ENCODE results near the gene SUPT5H. TPM values are rescaled to one million over a fixed set of nuclear protein-coding genes. Genes with fewer than 3 reads are reported as not detected.

Gene SUPT5H
- total RNA-seq, 1 donor from 2014 or later: 126 TPM

GRCh38 chr19:39410017-39410830 lies 35.2 kb upstream of the SUPT5H start:
- TF ChIP-seq CTCF (conservative IDR thresholded peaks at IDR 0.05; ENCODE audit: low read depth, low read length): no peak
- DNase-seq (ENCODE audit: low read depth): no peak
- H3K4me3 ChIP-seq (ENCODE audit: low read depth, low read length): peak overlapping the region; percentile 80

GRCh38 chr19:39410831-39411080 lies 34.6 kb upstream of the SUPT5H start:
- H3K4me3 ChIP-seq (ENCODE audit: low read depth, low read length): peak overlapping the region; percentile 80
- no peak for TF ChIP-seq CTCF (conservative IDR thresholded peaks at IDR 0.05; ENCODE audit: low read depth, low read length)
- no peak for DNase-seq (ENCODE audit: low read depth)

DNA sequence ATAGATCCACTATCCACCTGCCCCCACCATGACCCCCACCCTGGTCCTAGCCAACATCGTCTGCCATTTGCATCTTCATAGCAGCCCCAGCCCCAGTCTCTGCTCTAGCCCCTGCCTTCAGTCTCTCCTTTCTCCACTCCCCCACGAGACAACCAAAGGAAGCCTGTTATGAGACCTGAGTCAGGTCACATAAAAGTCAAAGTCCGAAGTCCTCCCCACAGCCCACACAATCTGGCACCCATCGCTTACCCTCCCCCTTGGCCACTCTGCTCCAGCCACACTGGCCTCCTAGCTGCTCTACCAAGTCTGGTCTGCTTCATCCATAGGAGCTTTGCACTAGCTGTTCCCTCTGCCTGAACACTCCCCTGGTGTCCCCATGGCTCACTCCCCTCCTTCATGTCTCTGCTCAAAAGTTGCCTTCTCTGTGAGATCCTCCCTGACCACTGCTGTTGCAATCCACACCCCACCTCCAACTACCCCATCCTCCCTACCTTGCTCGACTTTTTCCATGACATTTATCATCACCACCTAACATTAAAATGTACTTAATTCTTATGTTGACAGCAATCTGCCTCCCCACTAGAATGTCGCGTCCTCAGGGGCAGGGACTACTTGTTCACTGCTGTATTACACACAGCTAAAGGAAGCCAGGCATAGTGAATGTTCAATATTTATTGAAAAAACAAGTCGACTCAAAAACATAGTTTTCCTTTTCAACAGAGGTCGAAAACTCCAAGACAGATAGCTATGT lies 34.1 kb upstream of the SUPT5H start:
- no peak for DNase-seq (ENCODE audit: low read depth)
- H3K4me3 ChIP-seq (ENCODE audit: low read depth, low read length): peak overlapping the region; percentile 80

GRCh38 chr19:39411832-39412099 lies 33.6 kb upstream of the SUPT5H start:
- TF ChIP-seq CTCF (conservative IDR thresholded peaks at IDR 0.05; ENCODE audit: low read depth, low read length): peak; percentile 97
- H3K4me3 ChIP-seq (ENCODE audit: low read depth, low read length): peak overlapping the region; percentile 14
- DNase-seq (ENCODE audit: low read depth): peak; percentile 82

More for the DNA sequence above, 34.1 kb upstream of the SUPT5H start:
- TF ChIP-seq CTCF (conservative IDR thresholded peaks at IDR 0.05; ENCODE audit: low read depth, low read length): no peak

DNA sequence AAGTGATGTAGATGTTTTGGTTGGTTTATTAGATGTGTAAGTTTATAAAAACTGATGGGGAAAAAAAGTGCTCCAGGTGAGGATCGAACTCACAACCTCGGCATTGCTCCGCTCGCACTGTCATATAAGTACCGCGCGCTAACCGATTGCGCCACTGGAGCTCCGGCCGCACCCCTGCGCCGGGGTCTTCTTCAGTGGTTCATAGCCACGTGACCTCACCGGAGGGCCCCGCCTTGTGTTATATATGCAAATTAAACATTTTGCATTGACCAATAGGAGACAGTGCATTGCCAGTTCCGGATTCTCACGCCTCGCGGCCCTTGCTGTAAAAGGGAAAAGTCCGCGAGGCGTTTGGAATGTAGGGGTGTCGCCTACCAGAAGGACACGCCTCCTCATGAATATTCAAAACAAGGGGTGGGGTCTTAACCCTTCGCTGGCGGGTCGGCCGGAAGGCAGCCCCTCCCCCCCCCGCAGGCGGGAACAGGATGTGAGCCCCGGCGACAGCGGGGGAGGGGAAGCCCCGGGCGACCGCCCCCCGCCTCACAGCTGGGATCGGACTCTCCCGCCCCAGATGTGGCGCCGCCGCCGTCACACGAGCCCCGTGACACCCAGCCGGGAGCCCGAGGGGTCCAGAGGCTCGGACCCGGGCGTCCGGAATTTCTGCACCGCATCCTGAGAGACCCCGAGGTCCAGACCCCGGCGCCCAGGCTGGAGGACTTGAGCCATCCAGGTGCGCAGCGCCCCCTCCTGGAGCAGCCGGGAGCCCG lies 33.1 kb upstream of the SUPT5H start, which contains the start of gene PLEKHG2:
Gene PLEKHG2 (plus strand): TSS at position 570 of the 767 bp plus-strand sequence. CDS start 1,418 bp downstream, outside the sequence.
- TF ChIP-seq CTCF (conservative IDR thresholded peaks at IDR 0.05; ENCODE audit: low read depth, low read length): peak; percentile 76
- peak within 1 kb of the TSS; percentile 98 for H3K4me3 ChIP-seq (ENCODE audit: low read depth, low read length)
- peak; percentile 95 for DNase-seq (ENCODE audit: low read depth)

DNA sequence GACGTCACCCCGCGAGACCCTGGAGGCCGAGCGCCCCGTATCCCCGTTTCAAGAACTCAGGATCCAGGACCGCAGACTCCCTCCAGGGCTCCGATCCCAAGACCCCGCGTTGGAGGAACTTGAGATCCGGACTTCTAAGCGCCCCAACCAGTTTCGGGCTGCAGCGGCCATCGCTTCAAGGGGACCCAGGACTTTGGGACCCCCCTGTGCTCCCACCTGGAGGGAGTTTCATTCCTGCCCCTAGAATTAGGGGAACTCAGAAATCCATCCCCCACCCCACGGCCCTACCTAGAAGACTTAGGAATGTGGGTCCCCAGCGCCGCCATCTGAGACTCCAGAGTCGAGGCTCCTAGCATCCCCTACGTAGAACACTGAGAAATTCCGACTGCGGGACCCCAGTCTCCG lies 32.5 kb upstream of the SUPT5H start:
- peak overlapping the region; percentile 98 for H3K4me3 ChIP-seq (ENCODE audit: low read depth, low read length)
- DNase-seq (ENCODE audit: low read depth): no peak
- no peak for TF ChIP-seq CTCF (conservative IDR thresholded peaks at IDR 0.05; ENCODE audit: low read depth, low read length)
